Measurements from ENCODE around the gene SRPK3.
"Not testable (repeated sequence)": the region's sequence is repeated elsewhere in the genome, so short reads cannot be mapped to it uniquely, and the experiment has no call there.

The SRPK3 gene

GRCh38 chrX:153780678-153781427 lies at the start of gene SRPK3:
Gene SRPK3 (plus strand): TSS chrX:153781041. CDS start chrX:153781087, 46 bp downstream.
- ATAC-seq (no peak), DNase-seq (no peak)

- ATAC-seq (no peak), DNase-seq (no peak)
These were observed 49.6 kb upstream of the SRPK3 start for GRCh38 chrX:153731117-153731844.

- no peak for DNase-seq
- ATAC-seq, result no peak
These were observed 49.0 kb upstream of the SRPK3 start for GRCh38 chrX:153731845-153732215.

- DNase-seq (no peak), ATAC-seq (no peak)
These were observed 48.4 kb upstream of the SRPK3 start for GRCh38 chrX:153732401-153732800.

- DNase-seq, result no peak
- no peak for ATAC-seq
These were observed 47.1 kb upstream of the SRPK3 start for GRCh38 chrX:153733651-153734240.

- no peak for DNase-seq
- ATAC-seq, result no peak
These were observed 46.0 kb upstream of the SRPK3 start for GRCh38 chrX:153734871-153735270.

GRCh38 chrX:153735274-153735673 lies 45.6 kb upstream of the SRPK3 start:
- DNase-seq (no peak), ATAC-seq (peak; percentile 65)

- ATAC-seq (no peak), DNase-seq (no peak)
These were observed 44.6 kb upstream of the SRPK3 start for GRCh38 chrX:153736071-153736820.

GRCh38 chrX:153736871-153737441 lies 43.9 kb upstream of the SRPK3 start:
- DNase-seq (no peak), ATAC-seq (no peak)

- DNase-seq, result no peak
These were observed 42.7 kb upstream of the SRPK3 start for GRCh38 chrX:153738056-153738605.

GRCh38 chrX:153739754-153740486 lies 40.9 kb upstream of the SRPK3 start:
- no peak for DNase-seq
- ATAC-seq, result peak; percentile 55

More at GRCh38 chrX:153738056-153738605, 42.7 kb upstream of the SRPK3 start:
- no peak for ATAC-seq

GRCh38 chrX:153740631-153741222 lies 40.1 kb upstream of the SRPK3 start:
- no peak for ATAC-seq
- DNase-seq, result no peak

- ATAC-seq, result no peak
- DNase-seq, result no peak
These were observed 39.4 kb upstream of the SRPK3 start for GRCh38 chrX:153741446-153741845.

GRCh38 chrX:153742111-153742510 lies 38.7 kb upstream of the SRPK3 start:
- not testable (repeated sequence) for DNase-seq, ATAC-seq

- not testable (repeated sequence) for DNase-seq, ATAC-seq
These were observed 37.9 kb upstream of the SRPK3 start for GRCh38 chrX:153742796-153743467.

GRCh38 chrX:153743468-153744209 lies 37.2 kb upstream of the SRPK3 start:
- not testable (repeated sequence) for DNase-seq, ATAC-seq

GRCh38 chrX:153744210-153745066 lies 36.4 kb upstream of the SRPK3 start:
- ATAC-seq, result no peak
- no peak for DNase-seq

GRCh38 chrX:153745067-153745433 lies 35.8 kb upstream of the SRPK3 start:
- not testable (repeated sequence) for DNase-seq, ATAC-seq

Measured in stimulated activated naive CD8-positive, alpha-beta T cell treated with anti-CD3 and anti-CD28 coated beads, Interleukin-15, Interleukin-2, amounts not matched to agents 100 U/mL and 50 U/mL, for 24 hours (primary cell).